GM18502 (cell line): ENCODE data around the gene ZNF304.

ENCODE experiments used
- ATAC-seq: cut with Tn5 transposase; IDR thresholded peaks from one replicate; pipeline ENCODE4 v1.9.1; 2021; ENCODE audit warnings: mild to moderate bottlenecking; ENCODE audit not compliant: unreplicated experiment, poor library complexity

ZNF304 gene

DNA sequence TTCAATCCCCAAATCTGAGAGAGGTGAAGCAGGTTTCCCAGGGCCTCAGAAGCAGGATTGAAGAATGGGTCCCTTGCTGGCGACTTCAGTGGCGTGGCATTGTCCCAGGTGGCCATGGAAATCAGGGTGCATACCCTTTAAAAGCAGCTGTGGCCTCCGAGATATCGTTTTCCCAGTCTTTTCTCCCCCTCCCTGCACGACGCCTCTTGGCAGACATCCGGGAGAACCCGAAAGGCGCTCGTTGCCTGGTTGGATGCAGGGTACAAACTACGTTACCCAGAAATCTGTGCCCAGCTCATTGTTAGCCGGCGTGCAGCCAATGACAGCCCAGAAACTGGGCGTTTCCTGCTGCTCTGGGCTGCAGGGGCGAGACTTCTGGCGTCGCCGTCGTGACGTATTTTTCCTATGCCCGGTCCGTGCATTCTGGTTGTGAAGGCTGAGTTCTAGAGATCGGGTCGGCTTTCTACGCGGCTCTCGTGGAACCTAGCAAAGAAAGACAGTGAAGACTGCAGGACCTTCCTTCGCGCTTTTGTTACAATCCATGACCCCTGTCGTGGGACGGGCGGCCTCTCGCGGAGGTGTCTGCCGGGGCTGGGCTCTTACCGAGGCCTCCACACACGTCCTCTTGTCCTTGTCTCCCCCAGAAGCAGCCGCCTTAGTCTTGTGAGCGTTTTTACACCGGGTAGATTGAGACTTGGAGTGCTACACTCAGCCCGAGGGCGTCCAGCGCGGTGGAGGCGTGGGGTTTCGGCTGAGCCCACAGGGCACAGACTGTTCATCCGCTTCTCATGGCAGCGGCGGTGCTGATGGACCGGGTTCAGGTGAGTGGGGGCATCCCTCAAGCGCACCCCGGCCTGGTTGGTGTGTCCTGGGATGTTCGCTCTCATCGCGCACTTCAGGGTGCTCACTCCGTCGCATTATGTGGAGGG, at the start of gene ZNF304:
Gene ZNF304, plus strand, starts transcription at position 395 of the 929 bp plus-strand sequence. Its CDS starts 394 bp downstream, at position 789.
- ATAC-seq = peak; percentile 98

DNA sequence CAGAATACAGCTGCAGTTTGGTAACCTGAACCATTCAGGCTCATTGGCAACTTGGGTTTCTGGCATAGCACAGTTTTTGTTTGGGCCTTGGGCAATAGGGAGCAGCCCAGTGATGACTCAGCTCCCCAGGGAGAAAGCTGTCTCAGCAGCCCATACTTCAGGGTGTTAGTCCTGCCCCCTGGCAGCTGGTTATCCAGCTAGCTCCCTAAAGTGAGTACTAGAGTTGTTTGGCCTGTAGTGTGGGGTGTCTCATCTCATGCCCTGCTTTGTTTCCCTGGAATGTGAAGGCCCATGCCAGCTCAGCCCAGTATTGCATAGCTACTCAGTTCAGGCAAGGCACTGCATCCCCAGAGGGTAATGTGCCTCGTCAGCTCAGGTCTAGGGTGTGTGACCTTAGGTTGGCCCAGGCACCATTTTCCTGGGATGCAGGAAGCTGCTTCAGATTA, 49.0 kb upstream of the ZNF304 start:
- no peak for ATAC-seq

DNA sequence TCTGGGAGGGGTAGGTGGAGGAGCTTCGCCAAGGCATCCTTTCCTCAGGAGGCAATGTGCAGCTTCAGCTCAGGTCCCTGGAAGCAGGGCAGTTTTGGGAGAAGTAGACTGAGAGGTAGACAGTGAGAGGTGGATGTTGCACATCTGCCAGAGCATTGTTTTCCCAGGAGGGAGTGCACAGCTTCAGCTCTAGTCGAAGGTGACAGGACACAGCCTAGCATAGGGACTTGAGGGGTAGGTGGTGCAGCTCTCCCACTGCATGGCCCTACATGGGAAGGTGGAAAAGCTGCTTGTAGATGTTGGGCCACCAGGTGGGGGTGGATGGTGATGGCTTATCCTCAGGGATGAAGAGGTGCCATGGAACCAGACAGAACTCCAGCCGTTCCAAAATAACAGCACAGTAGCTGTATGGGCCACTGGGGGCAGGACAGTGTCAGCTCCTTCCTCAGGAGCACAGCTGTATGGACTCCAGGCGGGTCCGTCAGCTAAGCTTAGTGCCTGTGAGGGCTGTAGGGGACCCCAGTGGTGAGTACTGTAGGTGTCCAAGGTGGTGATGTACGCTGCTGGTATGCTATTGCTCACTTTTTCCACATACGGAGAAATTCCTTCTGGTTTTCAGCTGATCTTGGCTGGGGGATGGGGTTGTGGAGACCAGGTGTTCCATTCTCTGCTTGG, 48.2 kb upstream of the ZNF304 start:
- no peak for ATAC-seq

DNA sequence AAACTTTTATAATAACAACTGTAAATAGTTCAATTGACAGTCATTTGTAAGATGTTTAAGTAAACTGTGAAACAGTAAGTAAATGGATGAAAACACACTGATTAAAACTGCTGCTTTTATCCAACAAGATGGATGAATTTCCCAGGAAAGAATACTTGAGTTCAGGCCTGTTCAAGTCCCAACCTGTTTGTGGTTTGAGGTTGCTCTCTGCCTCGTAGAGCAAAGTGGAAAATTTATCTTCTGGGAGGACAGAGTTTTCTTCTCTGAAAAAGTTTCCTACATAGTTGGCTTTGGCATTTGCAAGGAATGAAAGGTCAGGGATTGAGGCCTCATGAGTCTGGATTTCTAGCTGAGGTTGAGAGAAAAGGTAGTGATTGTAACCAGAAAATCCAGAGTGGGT, 46.0 kb upstream of the ZNF304 start:
- ATAC-seq = no peak

DNA sequence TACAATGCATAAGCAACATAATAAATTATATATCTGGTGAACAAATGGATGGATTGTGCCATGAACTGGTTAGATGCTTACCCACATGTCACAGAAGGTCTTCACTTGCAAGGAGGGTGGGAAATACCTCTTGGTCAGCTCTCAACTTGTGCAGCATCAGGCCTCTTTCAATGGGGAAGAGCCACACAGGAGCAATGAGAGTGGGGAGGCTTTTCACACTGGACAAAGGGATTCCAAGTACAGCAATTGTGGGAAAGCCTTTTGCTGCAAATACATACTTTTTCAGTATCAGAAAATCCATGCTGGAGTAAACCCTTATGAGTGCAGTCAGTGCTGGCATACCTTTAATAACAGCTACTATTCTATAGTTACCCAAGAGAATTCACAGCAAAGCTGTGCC, 42.6 kb upstream of the ZNF304 start:
- no peak for ATAC-seq

DNA sequence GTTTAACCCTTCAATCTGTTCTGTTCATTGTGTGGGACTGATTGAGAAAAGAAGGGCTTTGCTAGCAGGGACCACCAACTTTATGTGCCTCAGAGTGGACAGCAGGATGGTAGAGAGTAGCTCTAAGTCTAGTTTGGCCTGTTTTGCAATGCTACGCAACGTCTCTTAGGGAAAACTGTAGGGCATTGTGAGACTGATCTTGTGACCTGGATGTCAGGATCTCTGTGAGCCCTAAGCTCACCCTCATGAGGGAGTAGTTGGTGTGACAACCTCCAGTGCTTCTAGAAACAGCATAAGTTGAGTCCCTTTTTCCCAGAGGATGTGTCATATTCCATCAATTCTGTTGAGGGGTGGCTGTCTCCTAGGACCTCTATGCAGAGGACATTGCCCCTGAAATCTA, 40.3 kb upstream of the ZNF304 start:
- ATAC-seq = no peak

DNA sequence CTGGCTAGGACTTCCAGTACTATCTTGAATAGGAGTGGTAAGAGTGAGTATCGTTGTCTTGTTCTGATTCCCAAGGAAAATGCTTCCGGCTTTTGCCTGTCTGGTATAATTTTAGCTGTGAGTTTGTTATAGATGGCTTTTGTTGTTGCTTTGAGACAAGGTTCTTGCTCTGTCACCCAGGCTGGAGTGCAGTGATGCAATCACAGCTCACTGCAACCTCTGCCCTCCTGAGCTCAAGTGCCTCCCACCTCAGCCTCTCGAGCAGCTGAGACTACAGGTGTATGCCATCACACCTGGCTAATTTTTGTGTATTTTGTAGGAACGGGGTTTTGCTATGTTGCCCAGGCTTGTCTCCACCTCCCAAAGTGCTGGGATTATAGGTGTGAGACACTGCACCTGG, 36.9 kb upstream of the ZNF304 start:
- no peak for ATAC-seq

DNA sequence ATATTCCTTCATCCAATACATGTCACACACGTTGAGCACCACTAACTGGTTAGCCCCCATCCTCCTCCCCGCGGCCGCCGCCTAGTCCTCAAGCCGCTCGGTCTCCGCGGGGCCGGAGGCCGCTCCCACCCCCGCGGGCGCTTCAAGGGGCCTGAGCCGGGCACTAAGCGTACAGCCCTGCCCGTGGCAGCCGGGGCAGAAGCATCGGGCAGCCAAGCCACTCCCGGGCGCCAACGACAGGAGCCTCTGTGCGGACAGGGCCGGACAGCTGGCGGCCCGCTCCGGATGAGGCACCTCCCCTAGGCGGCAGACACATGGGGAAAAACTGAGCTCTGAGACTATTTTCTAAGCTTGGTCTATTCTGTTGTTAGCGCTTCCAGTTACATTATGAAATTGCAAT, 33.6 kb upstream of the ZNF304 start:
- no peak for ATAC-seq

DNA sequence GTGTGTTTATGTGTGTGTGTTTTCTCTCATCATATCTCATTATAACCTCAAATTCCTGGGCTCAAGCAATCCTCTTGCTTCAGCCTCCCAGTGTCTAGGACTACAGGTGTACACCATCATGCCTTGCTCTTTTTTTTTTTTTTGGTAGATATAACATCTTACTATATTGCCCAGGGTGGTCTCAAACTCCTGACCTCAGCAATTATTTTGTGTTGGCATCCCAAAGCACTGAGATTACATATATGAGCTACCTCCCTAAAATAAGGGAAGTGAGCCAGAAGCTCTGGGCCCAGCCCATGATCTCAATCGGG, 31.2 kb upstream of the ZNF304 start:
- ATAC-seq = no peak

DNA sequence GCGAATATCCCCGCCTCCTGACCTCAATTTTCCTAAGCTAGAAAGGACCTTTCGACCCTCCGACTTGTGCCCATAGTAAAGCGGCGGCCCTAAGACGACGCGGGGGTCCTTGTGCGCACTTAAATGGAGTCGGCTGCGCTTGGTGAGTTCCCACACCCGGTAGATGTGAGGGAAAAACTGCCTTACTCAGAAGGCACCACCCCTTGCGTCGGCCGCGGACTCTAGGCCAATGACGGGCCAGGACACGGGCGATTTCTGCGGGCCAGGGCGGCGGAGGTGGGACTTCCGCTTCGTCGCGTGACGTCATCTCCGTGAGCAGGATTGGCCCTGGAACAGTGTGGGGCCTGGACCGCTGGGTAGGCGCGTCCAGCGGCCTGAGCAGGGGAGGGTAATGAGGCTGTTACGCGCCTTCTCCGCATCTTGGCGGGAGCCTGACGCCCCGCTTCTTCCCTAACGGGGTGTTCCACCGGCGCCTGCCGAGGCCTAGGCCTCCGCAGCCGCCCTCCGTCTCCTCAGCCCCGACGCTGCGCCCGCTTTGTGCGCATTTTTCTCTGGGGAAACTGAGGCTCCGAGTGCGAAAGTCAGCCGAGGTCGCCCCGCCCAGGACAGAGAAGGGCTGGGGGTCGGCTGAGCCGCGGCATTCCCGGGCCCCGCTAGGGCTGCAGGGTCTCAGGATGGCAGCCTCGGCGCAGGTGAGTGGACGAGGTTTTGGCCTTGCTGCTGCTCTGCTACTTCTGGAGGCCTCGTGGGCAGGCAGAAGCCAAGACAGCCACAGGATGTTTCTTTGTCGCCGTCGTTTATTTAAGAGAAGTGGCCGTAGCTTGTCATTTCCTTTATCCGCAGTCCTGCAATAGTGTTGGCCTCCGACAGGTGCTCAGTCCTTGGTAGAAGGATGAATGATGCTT, 30.6 kb upstream of the ZNF304 start, which contains the start of gene ZNF543:
Gene ZNF543, plus strand, starts transcription at position 293 of the 905 bp plus-strand sequence. Its CDS starts 382 bp downstream, at position 675.
- ATAC-seq = peak; percentile 97

DNA sequence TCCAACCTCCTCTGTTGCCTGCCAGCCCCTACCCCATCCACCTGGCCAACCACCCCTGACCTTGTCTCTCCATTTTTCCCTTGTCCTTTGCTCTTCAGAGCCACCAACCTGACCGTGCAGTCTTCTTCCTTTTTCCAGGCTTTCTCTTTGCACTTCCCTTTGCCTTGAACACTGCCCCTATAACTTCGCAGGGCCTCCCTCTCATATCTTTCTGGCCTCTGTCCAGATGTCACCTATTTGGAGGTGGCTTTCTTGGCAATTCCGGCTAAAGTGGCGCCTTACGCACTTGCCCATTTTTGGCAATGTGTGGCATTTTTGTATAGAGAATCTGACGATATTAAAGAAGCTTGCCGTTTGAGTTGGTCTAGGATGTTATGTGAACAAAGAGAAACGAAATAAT, 30.0 kb upstream of the ZNF304 start:
- no peak for ATAC-seq

DNA sequence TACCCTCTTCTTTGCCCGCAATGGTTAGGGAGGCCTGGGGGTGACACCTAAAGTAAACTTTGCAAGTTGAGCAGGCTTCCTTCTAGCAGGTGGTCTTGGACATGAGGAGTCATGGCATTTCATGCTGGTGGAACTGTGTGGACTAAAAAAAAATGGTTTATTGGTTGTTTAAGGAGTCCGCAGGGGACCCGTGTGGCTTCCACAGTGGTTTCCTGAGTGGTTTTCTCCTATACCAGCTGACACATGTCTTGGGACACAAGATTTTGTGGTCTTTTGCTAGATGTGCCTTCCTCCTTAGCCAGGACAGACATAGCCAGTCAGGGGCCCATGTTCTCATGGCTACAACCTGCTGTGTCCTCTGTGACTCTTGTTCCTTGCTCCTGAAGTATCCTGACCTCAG, 29.3 kb upstream of the ZNF304 start:
- ATAC-seq = no peak

DNA sequence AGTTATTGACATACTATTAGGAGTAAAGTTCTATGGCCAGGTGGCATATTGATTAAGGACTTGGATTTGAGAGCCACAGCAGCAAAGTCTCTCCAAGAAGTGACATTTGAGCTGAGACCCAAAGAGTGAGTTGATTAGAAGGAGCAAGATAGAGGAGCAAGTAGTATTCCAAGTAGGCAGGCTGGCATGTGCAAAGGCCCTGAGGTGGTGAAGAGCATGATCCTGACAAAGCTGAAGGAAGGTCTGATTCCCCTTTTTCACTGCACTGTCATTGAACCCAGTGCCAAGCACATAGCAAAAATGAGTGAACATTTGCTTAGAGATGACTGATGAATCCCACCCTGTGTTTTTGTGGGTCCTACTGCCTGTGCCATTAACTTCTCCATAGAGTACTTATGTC, 26.1 kb upstream of the ZNF304 start:
- ATAC-seq = no peak

DNA sequence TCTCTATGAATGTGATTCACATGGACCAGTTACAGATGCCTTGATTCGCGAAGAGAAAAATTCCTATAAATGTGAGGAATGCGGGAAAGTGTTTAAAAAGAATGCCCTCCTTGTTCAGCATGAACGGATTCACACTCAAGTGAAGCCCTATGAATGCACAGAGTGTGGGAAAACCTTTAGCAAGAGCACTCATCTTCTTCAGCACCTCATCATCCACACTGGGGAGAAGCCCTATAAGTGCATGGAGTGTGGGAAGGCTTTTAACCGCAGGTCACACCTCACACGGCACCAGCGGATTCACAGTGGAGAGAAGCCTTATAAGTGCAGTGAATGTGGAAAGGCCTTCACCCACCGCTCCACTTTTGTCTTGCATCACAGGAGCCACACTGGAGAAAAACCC, 23.1 kb upstream of the ZNF304 start:
- no peak for ATAC-seq

DNA sequence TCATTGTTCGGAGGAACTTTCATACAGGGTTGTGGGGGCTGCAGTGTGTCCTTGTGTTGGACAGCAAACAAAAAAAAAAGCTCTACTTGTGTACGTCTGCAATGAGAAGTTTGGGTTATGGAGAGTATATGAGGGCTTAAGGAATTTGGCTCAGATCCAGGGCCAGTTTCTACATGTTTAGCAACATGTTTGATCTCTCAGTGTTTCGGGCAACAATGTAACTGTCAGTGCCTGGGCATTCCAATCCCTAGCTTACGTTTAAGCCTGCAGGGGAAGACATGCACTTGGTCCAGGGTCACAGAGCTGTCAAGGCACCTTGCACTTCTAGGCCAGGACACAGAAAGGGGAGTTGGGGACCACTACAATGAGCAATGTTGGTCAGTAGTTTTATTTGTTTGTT, 16.9 kb upstream of the ZNF304 start:
- no peak for ATAC-seq

DNA sequence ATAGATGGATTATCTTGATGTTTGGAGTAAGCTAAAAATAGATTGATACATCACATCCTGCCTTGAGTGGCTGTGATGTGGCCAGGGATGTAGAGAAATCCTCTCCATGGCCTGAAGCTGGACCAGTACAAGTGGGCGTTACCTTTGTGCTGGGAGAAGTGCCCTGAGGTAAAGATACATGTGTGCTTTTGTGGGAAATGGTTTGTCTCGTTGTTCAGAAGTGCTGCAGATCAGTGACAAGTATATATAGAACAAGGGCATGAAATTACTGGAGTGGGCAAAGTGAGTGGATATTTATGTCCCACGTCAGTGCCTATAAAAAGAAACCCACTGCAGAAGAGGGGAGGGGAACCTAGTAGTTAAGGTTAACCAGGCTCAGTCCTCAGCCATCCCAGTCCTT, 12.2 kb upstream of the ZNF304 start:
- no peak for ATAC-seq

DNA sequence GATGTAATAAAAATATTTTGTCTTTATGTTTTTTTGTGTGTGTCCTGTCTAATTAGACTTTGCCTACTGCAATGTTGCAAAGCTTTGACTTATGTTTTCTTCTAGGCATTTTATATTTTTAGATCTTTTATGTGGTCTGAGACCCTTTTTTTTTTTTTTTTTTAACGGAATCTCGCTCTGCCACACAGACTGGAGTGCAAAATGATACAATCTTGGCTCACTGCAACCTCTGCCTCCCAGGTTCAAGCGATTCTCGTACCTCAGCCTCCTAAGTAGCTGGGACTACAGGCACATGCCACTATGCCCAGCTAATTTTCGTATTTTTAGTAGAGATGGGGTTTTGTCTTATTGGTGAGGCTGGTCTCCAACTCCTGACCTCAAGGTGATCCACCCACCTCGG, 8.5 kb upstream of the ZNF304 start:
- ATAC-seq = no peak

DNA sequence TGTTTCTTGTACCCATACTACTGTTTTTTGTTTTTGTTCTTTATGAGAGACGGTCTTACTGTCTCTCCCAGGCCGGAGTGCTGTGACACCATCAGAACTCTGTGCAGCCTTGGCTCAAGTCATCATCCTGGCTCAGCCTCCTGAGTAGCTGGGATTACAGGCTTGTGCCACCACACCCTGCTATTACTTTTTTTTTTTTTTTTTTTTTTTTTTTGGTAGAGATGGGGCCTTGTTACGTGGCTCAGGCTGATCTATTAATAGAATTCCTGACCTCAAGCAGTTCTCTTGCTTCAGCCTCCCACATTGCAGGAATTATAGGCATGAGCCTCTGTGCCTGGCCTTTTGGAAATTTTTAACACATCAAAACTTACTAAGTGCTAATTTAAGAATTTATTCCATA, 2.9 kb upstream of the ZNF304 start:
- no peak for ATAC-seq

DNA sequence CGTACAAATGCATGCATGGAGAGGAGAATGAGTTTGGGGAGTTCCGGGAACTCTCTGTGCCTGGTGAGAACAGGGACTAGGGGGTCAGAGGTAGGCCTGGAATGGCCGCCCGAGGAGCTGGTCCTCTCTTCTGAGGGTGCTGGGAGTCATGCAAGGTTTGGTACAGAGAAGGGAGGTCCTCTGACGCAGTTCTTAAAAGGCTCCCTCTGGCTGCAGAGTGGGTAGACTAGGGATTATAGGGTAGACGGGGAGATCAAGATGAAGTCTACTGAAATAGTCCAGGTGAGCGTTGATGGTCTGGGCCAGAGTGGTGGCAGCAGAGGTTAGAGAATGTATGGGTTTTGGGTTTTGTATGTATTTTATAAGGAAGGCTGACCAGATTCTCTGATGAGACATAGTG, 796 bp downstream of the ZNF304 start:
- no peak for ATAC-seq

DNA sequence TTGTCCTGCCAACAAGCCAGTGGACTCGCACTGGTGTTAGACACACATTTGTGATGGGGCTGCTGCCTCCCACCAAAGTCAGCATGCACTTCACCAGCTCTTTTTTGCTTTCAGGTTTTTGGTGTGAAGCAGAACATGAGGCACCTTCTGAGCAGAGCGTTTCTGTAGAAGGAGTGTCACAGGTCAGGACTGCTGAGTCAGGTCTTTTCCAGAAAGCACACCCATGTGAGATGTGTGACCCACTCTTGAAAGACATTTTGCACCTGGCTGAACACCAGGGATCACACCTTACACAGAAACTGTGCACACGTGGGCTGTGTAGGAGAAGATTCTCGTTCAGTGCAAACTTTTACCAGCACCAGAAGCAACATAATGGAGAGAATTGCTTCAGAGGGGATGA, 4.8 kb downstream of the ZNF304 start:
- ATAC-seq = no peak

DNA sequence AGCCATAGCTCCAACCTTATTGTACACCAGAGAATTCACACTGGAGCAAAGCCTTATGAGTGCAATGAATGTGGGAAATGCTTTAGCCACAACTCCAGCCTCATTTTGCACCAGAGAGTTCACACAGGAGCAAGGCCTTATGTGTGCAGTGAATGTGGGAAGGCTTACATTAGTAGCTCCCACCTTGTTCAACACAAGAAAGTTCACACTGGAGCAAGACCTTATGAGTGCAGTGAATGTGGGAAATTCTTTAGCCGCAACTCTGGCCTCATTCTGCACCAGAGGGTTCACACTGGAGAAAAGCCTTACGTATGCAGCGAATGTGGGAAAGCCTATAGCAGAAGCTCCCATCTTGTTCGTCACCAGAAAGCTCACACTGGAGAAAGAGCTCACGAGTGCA, 6.3 kb downstream of the ZNF304 start:
- ATAC-seq = no peak
